ENCODE measurements around the gene HS3ST3A1. TPM values are rescaled to one million over a fixed set of nuclear protein-coding genes. Genes with fewer than 3 reads are reported as not detected.

HS3ST3A1 gene
- total RNA-seq, 1 experiment from 2014 or later = 3.4 TPM

- no peak overlapping the region for H3K4me2 ChIP-seq (ENCODE audit: insufficient read depth, insufficient read length, low read length)
- no peak overlapping the region for H3K14ac ChIP-seq (ENCODE audit: insufficient read depth, low read length)
- no peak overlapping the region for H3T11ph ChIP-seq (ENCODE audit: low read length)
- H2BK20ac ChIP-seq (ENCODE audit: low read depth, low read length, poor library complexity, severe bottlenecking) = no peak overlapping the region
- peaks cover 11 to 13% of the 10 kb centered on the region in 2 experiments for H3K9me3 Mint-ChIP-seq
- H4K5ac ChIP-seq (ENCODE audit: insufficient read length, low read depth, low read length) = no peak overlapping the region
- no peaks in the 10 kb centered on the region for H3K27me3 ChIP-seq (ENCODE audit: insufficient read depth, low read length)
- no peaks in the 10 kb centered on the region for H3K27me3 Mint-ChIP-seq (ENCODE audit: low read depth)
- H3K9ac ChIP-seq (ENCODE audit: extremely low read depth, insufficient read length, low read length) = no peak overlapping the region
- no peak for DNase-seq
- no peaks in the 10 kb centered on the region for H3K79me2 ChIP-seq (ENCODE audit: insufficient read depth, low read length)
- no peak overlapping the region for H2BK5ac ChIP-seq (ENCODE audit: insufficient read length, low read length)
- H3K27ac ChIP-seq (ENCODE audit: insufficient read length, low read depth, low read length) = no peak overlapping the region
- H3K9me3 ChIP-seq (ENCODE audit: control insufficient read depth, low read depth, low read length) = no peaks in the 10 kb centered on the region
- H3K4ac ChIP-seq (ENCODE audit: low read depth, low read length) = no peak overlapping the region
- no peaks in the 10 kb centered on the region for H4K20me1 ChIP-seq (ENCODE audit: control insufficient read depth, insufficient read depth, insufficient read length)
- H2AFZ ChIP-seq (ENCODE audit: low read length) = no peak overlapping the region
- H3K79me1 ChIP-seq (ENCODE audit: insufficient read depth, low read depth, low read length, poor library complexity, severe bottlenecking) = no peaks in the 10 kb centered on the region
- no peak overlapping the region for H4K8ac ChIP-seq (replicated peaks; ENCODE audit: insufficient read length, low read depth, low read length)
- no peak overlapping the region for H3K23ac ChIP-seq (ENCODE audit: insufficient read length, low read depth, low read length)
- H2BK15ac ChIP-seq (ENCODE audit: low read depth, low read length) = no peak overlapping the region
- H4K91ac ChIP-seq (ENCODE audit: insufficient read length, low read depth, low read length) = no peak overlapping the region
- peak overlapping the region in 1 of 3 experiments; percentile 60; a peak in 1 of 7 replicates for H3K27ac Mint-ChIP-seq
- no peak overlapping the region for H3K56ac ChIP-seq (ENCODE audit: insufficient read length, low read depth, low read length)
- no peak overlapping the region for H3K18ac ChIP-seq (ENCODE audit: insufficient read length, low read depth, low read length)
- H3K4me3 Mint-ChIP-seq = no peak overlapping the region
- H2AK5ac ChIP-seq (ENCODE audit: insufficient read length, low read length) = no peak overlapping the region
- H2BK120ac ChIP-seq (ENCODE audit: low read depth, low read length, poor library complexity, severe bottlenecking) = no peak overlapping the region
- H2BK12ac ChIP-seq (ENCODE audit: insufficient read length, low read depth, low read length) = no peak overlapping the region
- H3K36me3 Mint-ChIP-seq (ENCODE audit: insufficient read depth in 1 of 3, low read depth in 3 of 3) = peaks cover 4 to 13% (median 10%) of the 10 kb centered on the region in 3 experiments
- H3K23me2 ChIP-seq (ENCODE audit: insufficient read length, low read depth, low read length, poor library complexity, severe bottlenecking) = no peaks in the 10 kb centered on the region
- no CpG with 5 or more reads among the region's 13 CpGs for WGBS (ENCODE audit: extremely low coverage, insufficient read length, low lambda C conversion rate)
- TF ChIP-seq, protein P1, sequence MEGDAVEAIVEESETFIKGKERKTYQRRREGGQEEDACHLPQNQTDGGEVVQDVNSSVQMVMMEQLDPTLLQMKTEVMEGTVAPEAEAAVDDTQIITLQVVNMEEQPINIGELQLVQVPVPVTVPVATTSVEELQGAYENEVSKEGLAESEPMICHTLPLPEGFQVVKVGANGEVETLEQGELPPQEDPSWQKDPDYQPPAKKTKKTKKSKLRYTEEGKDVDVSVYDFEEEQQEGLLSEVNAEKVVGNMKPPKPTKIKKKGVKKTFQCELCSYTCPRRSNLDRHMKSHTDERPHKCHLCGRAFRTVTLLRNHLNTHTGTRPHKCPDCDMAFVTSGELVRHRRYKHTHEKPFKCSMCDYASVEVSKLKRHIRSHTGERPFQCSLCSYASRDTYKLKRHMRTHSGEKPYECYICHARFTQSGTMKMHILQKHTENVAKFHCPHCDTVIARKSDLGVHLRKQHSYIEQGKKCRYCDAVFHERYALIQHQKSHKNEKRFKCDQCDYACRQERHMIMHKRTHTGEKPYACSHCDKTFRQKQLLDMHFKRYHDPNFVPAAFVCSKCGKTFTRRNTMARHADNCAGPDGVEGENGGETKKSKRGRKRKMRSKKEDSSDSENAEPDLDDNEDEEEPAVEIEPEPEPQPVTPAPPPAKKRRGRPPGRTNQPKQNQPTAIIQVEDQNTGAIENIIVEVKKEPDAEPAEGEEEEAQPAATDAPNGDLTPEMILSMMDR (conservative IDR thresholded peaks at IDR 0.05) = no peak
- no peaks in the 10 kb centered on the region for H3K4me1 ChIP-seq (ENCODE audit: insufficient read depth, low read length)
- peaks cover 10 to 12% of the 10 kb centered on the region in 2 experiments for H3K4me1 Mint-ChIP-seq
These were observed 39.4 kb downstream of the HS3ST3A1 start for GRCh38 chr17:13562271-13562800.
